OCI-LY7 (cell line): ENCODE results near the gene TAF3. TPM values are rescaled to one million over a fixed set of nuclear protein-coding genes. Genes with fewer than 3 reads are reported as not detected.
"Not testable (repeated sequence)": the region's sequence is repeated elsewhere in the genome, so short reads cannot be mapped to it uniquely, and the experiment has no call there.

ENCODE experiments used
- BruUV-seq: library from RNA; stranded (reverse); fragments of 400-500 nt; replicated peaks from 2 replicates; lab custom pipeline; 2021; lab: Mats Ljungman, UMichigan
- CTCF ChIA-PET: fragments of 300-600 bp; sonication (Branson Sonifier 250); formaldehyde crosslinking; loops from one replicate; lab custom pipeline; 2022; ENCODE audit warnings: antibody characterized with exemption; ENCODE audit not compliant: unreplicated experiment; lab: Charles Lee
- POLR2A ChIA-PET: fragments of 300-600 bp; sonication (Branson Sonifier 250); formaldehyde crosslinking; loops from one replicate; lab custom pipeline; 2022; ENCODE audit warnings: antibody characterized with exemption; lab: Charles Lee
- DNase-seq: peaks from one replicate; pipeline ENCODE4 v3.0.0-alpha.2; 2015; ENCODE audit warnings: low spot score
- H2AFZ ChIP-seq: fragments of 200-600 bp; sonication (generic), shearing (Covaris generic); 2 replicates; pipeline ENCODE4 v1.6.1; 2014; ENCODE audit warnings: mild to moderate bottlenecking, antibody characterized with exemption, low read length, moderate library complexity
- H3K27ac ChIP-seq: fragments of 200-600 bp; sonication (generic); 2 replicates; pipeline ENCODE4 v1.5.1; 2014; ENCODE audit warnings: mixed run types, low read depth, mild to moderate bottlenecking, moderate library complexity, low read length, inconsistent platforms; ENCODE audit not compliant: poor library complexity, severe bottlenecking
- H3K36me3 ChIP-seq: fragments of 200-600 bp; sonication (generic); 2 replicates; pipeline ENCODE4 v1.6.1; 2014; ENCODE audit warnings: mild to moderate bottlenecking, antibody characterized with exemption, low read length, moderate library complexity, mixed read lengths; ENCODE audit not compliant: insufficient read depth
- H3K4me1 ChIP-seq: fragments of 200-600 bp; sonication (generic); 2 replicates; pipeline ENCODE4 v1.5.1; 2014; ENCODE audit warnings: mild to moderate bottlenecking, low read length; ENCODE audit not compliant: insufficient read depth, poor library complexity, severe bottlenecking
- H3K4me2 ChIP-seq: fragments of 200-600 bp; sonication (generic); 2 replicates; pipeline ENCODE4 v1.6.1; 2014; ENCODE audit warnings: mild to moderate bottlenecking, low read length
- H3K4me3 ChIP-seq: fragments of 200-600 bp; sonication (generic); 2 replicates; pipeline ENCODE4 v1.5.1; 2014; ENCODE audit warnings: mild to moderate bottlenecking, low read depth, low read length; ENCODE audit not compliant: poor library complexity, severe bottlenecking
- H3K79me2 ChIP-seq: fragments of 200-600 bp; sonication (generic); 2 replicates; pipeline ENCODE4 v1.6.1; 2016; ENCODE audit warnings: low read depth, mild to moderate bottlenecking, low read length, moderate library complexity, mixed read lengths; ENCODE audit not compliant: insufficient read depth
- H3K9me2 ChIP-seq: fragments of 200-600 bp; sonication (generic); 2 replicates; pipeline ENCODE4 v1.6.1; 2016; ENCODE audit warnings: mild to moderate bottlenecking, low read length, mixed read lengths; ENCODE audit not compliant: insufficient read depth
- H3K9me3 ChIP-seq: fragments of 200-600 bp; sonication (generic); 2 replicates; pipeline ENCODE4 v1.6.1; 2014; ENCODE audit warnings: mild to moderate bottlenecking, mixed run types, low read length, mixed read lengths
- H4K20me1 ChIP-seq: fragments of 200-600 bp; sonication (generic); 2 replicates; pipeline ENCODE4 v1.6.1; 2014; ENCODE audit warnings: mild to moderate bottlenecking, antibody characterized with exemption, low read length, moderate library complexity, mixed read lengths; ENCODE audit not compliant: insufficient read depth
- CTCF ChIP-seq: fragments of 200-600 bp; sonication (generic); conservative IDR thresholded peaks from 2 replicates; pipeline ENCODE4 v1.5.1; 2014; ENCODE audit warnings: mild to moderate bottlenecking, antibody characterized with exemption, low read length, moderate library complexity, mixed read lengths
- EZH2phosphoT487 ChIP-seq: fragments of 200-600 bp; sonication (generic); IDR thresholded peaks from 2 replicates; pipeline ENCODE4 v1.6.1; 2018; ENCODE audit warnings: low read depth, borderline replicate concordance, mild to moderate bottlenecking, mixed run types, antibody characterized with exemption, low read length, moderate library complexity, mixed read lengths
- intact Hi-C: fragments of 100-400 bp; cut with micrococcal nuclease; formaldehyde crosslinking; loops from one replicate; pipeline ENCODE4 v1.10.0; 2022; ENCODE audit not compliant: unreplicated experiment
- total RNA-seq, 2 experiments: library from RNA; depleted of rRNA in 1 of 2; stranded (reverse); fragments of >200 nt in 1 of 2; shearing (Covaris generic) in 1 of 2; gene quantifications; 2 replicates each; pipeline ENCODE4 v1.2.3, GENCODE V29; 2014 to 2022

Gene TAF3
- total RNA-seq, 2 experiments from 2014 or later, result 3.8 to 11.1 TPM

- no peak for DNase-seq
- BruUV-seq, result no TSS peak
- Histone ChIP-seq H3K4me1 (peaks cover 3% of the 10 kb centered on the region), H3K4me2 (no peak overlapping the region), H3K36me3 (peaks cover 55% of the 10 kb centered on the region), H3K4me3 (no peak overlapping the region), H3K9me3 (no peaks in the 10 kb centered on the region), H2AFZ (no peak overlapping the region), H3K79me2 (no peaks in the 10 kb centered on the region), H4K20me1 (no peaks in the 10 kb centered on the region), H3K27ac (no peak overlapping the region), H3K9me2 (no peaks in the 10 kb centered on the region)
- no peak for TF ChIP-seq EZH2phosphoT487
- POLR2A ChIA-PET, result interaction anchor here (0.6 to 2.9 kb wide), 9 partner anchors 9 to 258 kb away, joined by 3 to 13 read pairs (median 8); partner anchors contain the start of genes ATP5F1C, KIN and TAF3
- CTCF ChIA-PET, result no interaction called here
- intact Hi-C loops, result no loop called here
These were observed 9.5 kb upstream of the TAF3 start for GRCh38 chr10:7808686-7809267.

- Histone ChIP-seq H3K4me1 (peaks cover 3% of the 10 kb centered on the region), H3K27ac (no peak overlapping the region), H3K36me3 (peaks cover 38% of the 10 kb centered on the region), H2AFZ (no peak overlapping the region), H3K4me3 (no peak overlapping the region), H3K79me2 (no peaks in the 10 kb centered on the region), H3K9me2 (no peaks in the 10 kb centered on the region), H3K4me2 (no peak overlapping the region), H4K20me1 (no peaks in the 10 kb centered on the region), H3K9me3 (no peaks in the 10 kb centered on the region)
- intact Hi-C loops, result loop anchor here (10.0 kb wide), 1 partner anchor 286 kb away; no protein-coding TSS in a partner anchor
- no TSS peak for BruUV-seq
- TF ChIP-seq CTCF (no peak), EZH2phosphoT487 (no peak)
- ChIA-PET POLR2A (no interaction called here), CTCF (interaction anchor here (1.1 kb wide), 1 partner anchor 22 kb away, joined by 3 read pairs; the partner anchor contains the start of genes ATP5F1C and KIN)
- no peak for DNase-seq
These were observed 7.9 kb upstream of the TAF3 start for GRCh38 chr10:7810443-7810842.

GRCh38 chr10:7811000-7811399, 7.3 kb upstream of the TAF3 start:
- DNase-seq, result no peak
- no peak overlapping the region for H3K27ac ChIP-seq
- no peaks in the 10 kb centered on the region for H3K79me2 ChIP-seq
- peaks cover 3% of the 10 kb centered on the region for H3K4me1 ChIP-seq
- ChIA-PET CTCF (interaction anchor here (1.1 kb wide), 1 partner anchor 23 kb away, joined by 3 read pairs; the partner anchor contains the start of genes ATP5F1C and KIN), POLR2A (interaction anchor here (1.2 kb wide), 1 partner anchor 34 kb away, joined by 3 read pairs; no protein-coding TSS in a partner anchor)
- no peak for TF ChIP-seq EZH2phosphoT487
- no peak for TF ChIP-seq CTCF
- intact Hi-C loops, result loop anchor here (10.0 kb wide), 1 partner anchor 286 kb away; no protein-coding TSS in a partner anchor
- H3K4me3 ChIP-seq, result no peak overlapping the region
- H3K9me3 ChIP-seq, result no peaks in the 10 kb centered on the region
- H4K20me1 ChIP-seq, result no peaks in the 10 kb centered on the region
- no peak overlapping the region for H2AFZ ChIP-seq
- H3K9me2 ChIP-seq, result no peaks in the 10 kb centered on the region
- no peak overlapping the region for H3K4me2 ChIP-seq
- BruUV-seq, result no TSS peak
- H3K36me3 ChIP-seq, result peaks cover 32% of the 10 kb centered on the region

GRCh38 chr10:7811743-7812142, 6.6 kb upstream of the TAF3 start:
- not testable (repeated sequence) for H2AFZ ChIP-seq, H3K9me3 ChIP-seq, H3K4me2 ChIP-seq, H3K4me3 ChIP-seq, H3K9me2 ChIP-seq, BruUV-seq, H3K27ac ChIP-seq, H3K79me2 ChIP-seq, H3K4me1 ChIP-seq, DNase-seq, H4K20me1 ChIP-seq
- CTCF ChIA-PET, result interaction anchor here (1.1 kb wide), 1 partner anchor 24 kb away, joined by 3 read pairs; the partner anchor contains the start of genes ATP5F1C and KIN
- intact Hi-C loops, result loop anchor here (10.0 kb wide), 1 partner anchor 287 kb away; no protein-coding TSS in a partner anchor
- POLR2A ChIA-PET, result interaction anchor here (1.2 kb wide), 1 partner anchor 34 kb away, joined by 3 read pairs; no protein-coding TSS in a partner anchor
- peaks cover 28% of the 10 kb centered on the region for H3K36me3 ChIP-seq
